ENCODE results near the gene NRXN2.

Gene NRXN2

DNA sequence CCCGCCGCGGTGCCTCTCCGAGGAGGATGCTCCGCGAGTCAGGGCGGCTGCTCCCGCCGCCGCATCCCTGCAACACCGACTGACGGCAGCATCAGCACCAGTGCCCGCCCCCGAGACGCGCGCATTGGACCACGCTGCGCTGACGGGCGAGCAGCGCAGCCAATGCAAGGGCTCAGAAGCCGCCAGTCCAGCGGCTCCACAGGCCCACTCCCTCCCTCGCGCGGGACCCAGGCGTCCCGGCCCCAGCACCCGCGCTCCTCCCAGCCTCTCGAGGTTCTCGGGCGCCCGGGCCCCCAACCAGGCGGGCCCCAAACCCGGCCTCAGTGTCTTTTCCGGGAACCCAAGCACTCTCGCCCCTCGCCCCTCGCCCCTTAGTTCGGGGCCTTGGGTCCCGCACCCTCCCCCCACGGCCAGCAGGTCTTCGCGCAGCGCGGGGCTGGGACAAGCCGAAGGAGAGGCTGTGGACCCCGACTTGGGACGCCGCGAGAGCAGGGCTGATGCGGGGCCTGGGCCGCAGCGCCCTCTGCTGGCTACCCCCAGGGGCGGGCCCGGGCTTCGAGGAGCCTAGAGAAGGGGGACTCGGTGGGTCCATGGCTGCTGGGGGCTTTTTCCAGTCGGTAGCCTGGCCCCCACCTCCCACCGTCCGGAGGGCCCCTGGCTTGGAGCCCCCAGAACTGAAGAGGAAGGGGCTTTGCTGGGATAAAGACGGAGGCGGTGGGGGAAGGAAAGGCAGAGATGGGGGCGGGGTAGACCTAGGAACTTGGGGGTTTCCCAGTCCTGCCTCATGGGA, at the start of gene NRXN2:
NRXN2 (minus strand) TSS at position 81 of the 790 bp plus-strand sequence. CDS start 9,498 bp downstream, outside the sequence.
- peak; percentile 25 for DNase-seq

DNA sequence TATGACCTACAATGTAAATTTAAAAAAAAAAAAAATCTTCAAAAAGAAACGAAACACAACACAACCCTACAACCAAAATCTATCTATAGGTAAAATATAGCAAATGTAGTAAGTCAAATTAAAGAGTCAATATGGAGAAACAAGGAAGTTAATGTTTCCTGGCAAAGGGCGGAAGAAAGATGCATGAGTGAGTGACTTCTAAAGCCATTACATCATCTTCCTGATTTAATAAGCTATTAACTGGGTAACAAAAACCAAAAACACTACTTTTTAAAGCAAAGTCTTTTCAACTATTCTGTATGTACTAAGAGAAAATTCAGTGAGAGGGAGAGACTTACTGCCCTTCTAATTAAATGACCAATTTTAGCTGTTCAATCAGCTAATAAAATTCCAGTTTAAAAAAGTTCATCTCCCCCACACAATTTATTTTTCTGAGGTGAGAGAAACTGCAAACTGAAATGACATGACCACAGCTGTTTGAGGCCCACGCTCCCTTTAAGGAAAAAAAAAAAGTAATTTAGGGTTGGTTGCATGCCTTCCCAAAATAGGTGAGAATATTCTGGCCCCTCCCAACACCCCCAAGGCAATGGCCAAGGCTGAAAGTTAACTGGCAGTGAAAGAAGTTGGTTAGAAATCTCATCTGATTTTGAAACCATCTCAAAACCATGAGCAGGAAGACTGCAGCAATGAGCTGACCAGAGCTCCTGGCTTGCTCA, 49.5 kb upstream of the NRXN2 start:
- DNase-seq = no peak

- DNase-seq = no peak
Measured at GRCh38 chr11:64771861-64772260, 48.9 kb upstream of the NRXN2 start.

DNA sequence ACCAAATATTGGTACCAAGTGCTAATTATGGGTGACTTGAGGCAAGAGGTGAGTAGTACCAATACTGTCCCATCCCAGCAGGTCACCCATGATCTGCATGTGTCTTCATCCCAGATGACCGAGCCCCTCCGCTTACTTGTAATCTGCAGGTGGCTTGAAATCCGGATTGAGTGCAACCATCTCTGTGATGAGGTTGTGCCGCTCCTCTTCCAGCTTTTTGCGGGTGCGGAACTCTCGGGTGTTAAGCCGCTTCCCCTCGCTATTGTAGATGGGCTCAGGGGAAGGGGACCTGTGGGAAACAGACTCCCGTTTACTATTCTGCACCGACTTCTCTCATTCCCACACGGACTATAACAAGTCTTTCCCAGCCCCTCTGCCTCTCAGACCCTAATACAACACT, 47.1 kb upstream of the NRXN2 start:
- no peak for DNase-seq

DNA sequence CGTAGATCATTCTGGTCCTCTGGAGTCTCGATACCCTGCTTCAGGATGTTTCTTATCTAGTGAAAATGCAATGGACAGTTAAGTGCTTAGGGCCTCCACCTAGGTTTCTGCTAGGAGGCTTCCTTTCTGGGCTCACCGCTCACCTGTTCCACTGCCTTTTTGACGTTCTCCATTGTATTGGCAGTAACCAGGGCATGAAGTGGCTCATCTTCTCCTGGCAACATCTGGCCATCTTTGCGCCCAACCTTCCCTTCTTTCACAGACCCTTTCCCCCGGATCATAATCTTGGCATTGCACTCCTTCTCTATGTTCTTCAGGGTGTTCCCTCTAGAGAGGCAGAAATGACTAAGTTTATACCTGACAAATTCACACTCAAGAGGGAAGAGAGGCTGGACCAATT, 46.3 kb upstream of the NRXN2 start:
- no peak for DNase-seq

- no peak for DNase-seq
Measured at GRCh38 chr11:64768300-64768694, 45.3 kb upstream of the NRXN2 start.

DNA sequence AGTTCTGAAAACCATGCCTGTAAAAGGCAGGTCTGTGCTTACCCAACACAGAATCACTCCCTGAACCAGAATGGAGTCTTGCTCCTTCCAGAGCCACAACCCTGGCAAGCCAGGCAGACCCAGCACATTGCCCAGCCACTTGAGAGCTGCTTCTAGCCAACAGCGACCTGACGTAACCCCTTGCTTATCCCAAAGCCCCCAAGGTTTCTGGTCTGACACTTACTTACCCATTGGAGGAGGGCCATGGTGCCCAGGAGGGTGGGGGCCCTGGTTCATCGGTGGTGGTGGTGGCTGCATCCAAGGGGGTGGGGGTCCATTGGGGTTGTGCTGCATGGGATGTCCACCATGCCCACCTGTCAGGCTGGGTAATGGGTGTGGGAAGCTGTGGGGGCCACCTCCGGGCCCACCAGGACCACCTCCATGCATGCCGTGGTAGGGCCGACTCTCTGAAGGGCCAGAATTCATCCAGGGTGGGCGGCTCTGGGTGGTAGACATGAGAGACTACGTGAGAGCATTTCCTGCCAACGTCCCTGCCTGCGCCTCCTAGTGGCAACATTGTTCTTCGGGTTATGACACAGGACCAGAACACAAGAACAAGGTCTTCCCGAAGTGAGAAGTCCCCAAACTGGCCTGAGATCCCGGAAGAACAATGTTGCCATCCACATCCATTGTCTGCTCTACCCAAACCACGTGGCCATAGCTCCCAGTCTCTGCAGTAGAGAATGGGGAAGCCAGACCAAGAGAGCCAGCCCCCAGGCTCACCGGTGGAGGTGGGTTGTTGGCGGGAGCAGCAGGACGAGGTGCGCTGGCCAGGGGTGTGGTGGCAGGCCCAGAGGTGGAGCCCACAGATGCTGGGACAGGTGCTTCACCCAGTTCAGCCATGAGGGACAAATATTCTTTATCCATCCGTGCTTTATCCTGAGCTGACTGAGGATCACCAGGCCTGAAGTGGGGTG, 44.6 kb upstream of the NRXN2 start:
- DNase-seq = no peak

DNA sequence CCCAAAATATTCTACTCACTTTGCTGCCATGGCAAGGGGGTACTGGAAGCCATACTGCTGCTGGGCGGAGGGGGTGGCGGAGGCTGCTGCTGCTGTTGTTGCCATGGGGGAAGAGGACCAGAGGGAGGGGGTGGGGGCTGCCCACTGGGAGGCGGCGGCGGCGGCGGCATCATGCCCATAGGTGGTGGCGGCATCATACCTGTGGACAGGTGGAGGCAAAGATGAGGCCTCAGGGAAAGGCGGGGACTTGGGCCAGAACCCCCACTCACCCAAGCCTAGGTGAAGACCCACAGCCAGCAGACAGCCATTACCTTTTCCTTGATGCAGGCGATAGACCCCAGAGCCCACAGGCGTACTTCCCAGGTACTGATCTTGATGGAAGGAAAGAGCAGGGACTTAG, 43.9 kb upstream of the NRXN2 start:
- no peak for DNase-seq

DNA sequence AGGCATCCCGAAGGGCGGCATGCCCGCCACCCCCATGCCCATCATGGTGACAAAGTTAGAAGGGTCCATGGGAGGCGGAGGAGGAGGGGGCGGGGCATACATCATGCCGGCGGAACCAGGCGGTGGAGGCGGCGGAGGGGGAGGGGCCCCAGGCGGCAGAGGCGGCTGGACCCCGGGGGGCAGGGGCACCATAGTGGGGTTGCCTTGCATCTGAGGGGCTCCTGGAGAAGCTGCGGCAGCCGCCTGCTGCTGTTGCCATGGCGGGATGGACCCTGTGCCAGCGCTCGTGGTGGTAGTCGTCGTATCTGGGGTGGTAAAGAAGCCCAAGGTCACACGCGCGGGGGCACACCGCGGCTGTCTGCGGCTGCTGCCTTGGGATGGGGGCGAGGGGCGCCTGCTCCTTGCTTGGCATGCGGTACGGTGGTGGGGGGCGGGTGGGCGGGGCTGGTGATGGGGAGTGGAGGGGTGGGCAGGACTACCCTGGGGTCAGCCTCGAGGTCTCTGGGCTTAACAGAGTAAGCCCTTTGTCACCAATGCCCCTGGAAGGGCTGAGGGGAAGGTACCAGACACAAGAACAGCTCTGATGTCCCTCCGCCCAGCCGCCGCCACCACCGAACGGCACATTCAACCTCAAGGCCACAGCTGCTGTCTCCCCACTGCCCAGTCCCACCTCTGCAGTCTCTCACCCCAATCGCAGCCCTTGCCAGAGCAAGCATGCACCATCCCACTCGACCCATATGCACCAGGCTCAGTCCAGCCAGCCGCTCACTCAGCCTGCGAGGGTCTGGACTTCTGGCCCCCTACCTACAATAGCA, 43.1 kb upstream of the NRXN2 start:
- no peak for DNase-seq

DNA sequence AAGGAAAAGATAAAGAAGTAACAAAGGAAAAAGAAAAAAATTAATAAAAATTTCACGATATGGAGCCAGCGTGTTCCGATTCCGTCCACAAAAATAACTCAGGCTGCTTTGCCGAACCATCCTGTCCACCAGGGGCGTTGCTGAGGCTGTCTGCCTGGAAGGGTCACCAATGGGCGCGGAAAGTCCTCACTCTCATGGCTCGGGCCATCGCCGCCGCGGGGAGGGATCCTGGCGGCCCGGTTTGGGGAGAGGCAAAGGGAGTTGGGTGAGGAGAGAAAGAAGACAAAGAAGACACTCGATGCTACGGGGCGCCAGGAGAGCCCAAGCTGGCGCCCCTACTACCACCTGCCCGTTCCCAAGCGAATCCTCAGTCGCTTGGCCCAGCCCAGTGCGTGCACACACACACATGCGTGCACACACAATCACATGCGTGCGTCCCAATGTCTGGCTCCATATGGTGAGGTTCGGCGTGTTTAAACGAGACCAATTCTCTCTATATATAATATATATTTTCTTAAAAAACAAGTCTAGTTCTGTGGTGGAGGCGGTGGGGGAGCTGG, 42.4 kb upstream of the NRXN2 start:
- DNase-seq = no peak

DNA sequence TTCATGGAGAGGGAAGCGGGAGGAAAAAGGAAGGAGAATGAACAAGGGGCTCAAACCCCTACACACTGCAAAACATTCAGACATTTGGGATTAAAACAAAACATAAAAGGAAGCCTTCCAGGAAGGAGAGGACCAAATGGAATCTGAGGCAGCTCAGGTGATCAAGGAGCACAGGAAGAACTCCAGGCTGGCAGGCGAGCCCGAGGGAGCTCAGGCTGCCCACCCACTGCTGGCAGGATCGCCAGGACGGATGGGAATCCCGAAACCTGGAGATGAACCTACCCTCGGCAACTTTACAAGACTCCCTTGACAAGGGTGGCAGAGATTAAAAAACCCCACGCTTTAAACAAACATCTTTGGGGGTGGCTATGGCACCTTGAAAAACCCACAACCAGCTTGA, 41.8 kb upstream of the NRXN2 start:
- no peak for DNase-seq

DNA sequence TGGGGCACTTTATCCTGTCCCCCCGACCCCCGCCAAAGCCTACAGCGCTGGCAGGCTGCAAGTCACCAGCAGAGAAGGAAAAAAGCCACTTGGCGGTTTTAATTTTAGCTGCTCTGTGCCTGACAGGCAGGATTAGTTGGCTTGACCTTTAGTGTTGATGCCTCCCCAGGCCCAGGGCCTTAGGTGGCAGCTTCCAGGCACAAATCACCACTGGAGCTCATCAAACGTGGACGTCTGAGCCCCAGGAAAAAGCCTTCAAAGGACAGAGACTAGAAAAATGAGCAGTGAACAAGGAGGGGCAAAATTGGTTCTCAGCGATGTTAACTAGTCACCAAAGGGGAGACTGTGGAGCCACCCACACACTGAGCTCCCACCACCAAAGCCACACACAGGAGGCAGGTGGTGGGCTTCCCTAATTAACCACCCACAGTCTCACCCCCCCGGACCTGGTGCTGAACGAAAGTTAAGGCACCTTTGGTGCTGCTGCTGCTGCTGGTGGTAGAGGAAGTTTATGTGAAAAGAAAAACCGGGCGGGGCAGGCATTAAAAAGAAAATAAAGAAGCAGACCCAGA, 41.1 kb upstream of the NRXN2 start:
- no peak for DNase-seq

GRCh38 chr11:64763526-64764039, 40.6 kb upstream of the NRXN2 start:
- no peak for DNase-seq

- no peak for DNase-seq
Measured at GRCh38 chr11:64762674-64763525, 39.9 kb upstream of the NRXN2 start.

- no peak for DNase-seq
Measured at GRCh38 chr11:64762277-64762673, 39.3 kb upstream of the NRXN2 start.

- no peak for DNase-seq
Measured at GRCh38 chr11:64760759-64761420, 37.9 kb upstream of the NRXN2 start.

DNA sequence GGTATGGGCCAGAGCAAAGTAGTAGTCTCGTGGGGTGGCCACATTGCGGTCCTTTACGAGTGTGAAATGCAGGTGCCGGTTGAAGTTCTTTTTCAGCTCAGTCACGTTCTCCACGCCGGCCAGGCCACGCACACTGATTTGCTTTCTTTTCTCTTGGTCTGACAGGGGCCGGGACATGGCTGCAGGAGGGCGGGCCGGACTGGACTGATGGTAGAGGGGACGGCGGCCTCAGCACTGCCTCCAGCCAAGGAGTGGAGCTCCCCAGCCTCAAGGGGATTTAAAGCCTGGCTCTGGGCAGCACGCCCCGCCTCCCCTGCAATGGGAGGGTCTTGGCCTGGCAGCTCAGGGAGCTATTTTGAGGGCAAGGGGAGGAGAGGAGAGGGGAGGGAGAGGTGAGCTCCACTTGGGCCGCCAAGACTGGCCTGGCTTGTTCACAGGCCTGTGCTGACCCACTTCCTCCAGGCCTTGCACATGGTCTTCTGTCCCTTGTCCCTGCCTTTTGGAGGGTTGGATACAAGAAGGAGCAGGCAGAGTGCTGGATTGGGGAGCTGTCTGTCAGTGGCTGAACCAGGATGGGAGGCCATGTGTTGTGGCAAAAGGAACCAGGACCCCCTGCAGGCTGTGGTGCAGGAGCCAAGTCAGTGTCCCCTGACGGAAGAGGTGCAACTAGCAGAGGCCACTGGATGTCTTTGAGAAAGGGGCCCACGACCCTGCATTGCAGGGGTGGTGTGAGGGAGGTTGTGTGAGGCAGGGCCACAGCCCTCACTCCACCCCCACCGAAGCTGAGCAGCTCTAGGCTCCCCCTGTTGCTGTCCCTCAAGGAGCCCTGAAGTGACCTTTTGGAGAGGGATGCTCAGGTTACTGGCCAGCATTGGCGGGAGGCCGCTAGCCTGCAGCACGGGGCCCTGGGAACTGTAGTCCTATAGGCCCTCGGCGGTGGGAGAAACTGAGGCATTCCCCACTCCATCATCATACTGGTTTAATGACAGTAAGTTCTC, 37.0 kb upstream of the NRXN2 start, which contains the start of gene PYGM:
PYGM (minus strand) TSS at position 253 of the 998 bp plus-strand sequence; CDS start at position 177, 76 bp downstream.
- no peak for DNase-seq

- DNase-seq = no peak
Measured at GRCh38 chr11:64759131-64759721, 36.2 kb upstream of the NRXN2 start.
